SK-N-MC (cell line): ENCODE measurements around the gene SEPHS1.

Experiments
- EZH2 ChIP-seq: fragments of 200-600 bp; sonication (generic); IDR thresholded peaks from one replicate; pipeline ENCODE4 v1.6.1; 2017; ENCODE audit warnings: antibody characterized with exemption
- POLR2AphosphoS5 ChIP-seq: IDR thresholded peaks from 2 replicates; pipeline ENCODE4 v1.6.1; 2012; ENCODE audit warnings: mild to moderate bottlenecking, low read depth, low read length, borderline replicate concordance

GRCh38 chr10:13315361-13315760, 32.7 kb downstream of the SEPHS1 start:
- TF ChIP-seq EZH2 (no peak), POLR2AphosphoS5 (no peak)
